ENCODE results near the gene CYSTM1.

DNA sequence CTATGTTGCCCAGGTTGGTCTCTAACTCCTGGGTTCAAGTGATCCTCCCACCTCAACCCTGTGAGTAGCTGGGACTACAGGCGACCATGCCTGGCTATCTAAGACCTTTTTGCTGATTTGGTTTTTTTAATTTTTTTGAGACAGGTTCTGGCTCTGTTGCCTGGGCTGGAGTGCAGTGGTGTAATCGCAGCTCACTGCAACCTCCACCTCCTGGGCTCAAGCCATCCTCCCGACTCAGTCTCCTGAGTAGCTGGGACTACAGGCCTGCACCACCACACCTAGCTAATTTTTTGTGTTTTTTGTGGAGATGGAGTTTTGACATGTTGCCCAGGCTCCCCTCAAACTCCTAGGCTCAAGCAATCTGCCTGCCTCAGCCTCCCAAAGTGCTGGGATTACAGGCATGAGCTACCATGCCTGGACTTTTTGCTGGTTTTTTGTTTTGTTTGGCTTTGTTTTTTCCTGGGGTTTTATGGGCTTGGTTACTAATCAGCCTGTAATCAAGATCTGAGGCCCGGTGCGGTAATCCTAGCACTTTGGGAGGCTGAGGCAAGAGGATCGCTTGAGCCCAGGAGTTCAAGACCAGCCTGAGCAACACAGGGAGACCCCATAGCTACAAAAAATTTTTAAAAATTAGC, 3.6 kb downstream of the CYSTM1 start:
- TF ChIP-seq POLR2A (IDR thresholded peaks at IDR 0.05; ENCODE audit: low read depth, low read length) = no peak
- no peak for TF ChIP-seq GATA2 (IDR thresholded peaks at IDR 0.05; ENCODE audit: insufficient read depth, insufficient read length, low read depth, low read length)
- TF ChIP-seq, protein P1, sequence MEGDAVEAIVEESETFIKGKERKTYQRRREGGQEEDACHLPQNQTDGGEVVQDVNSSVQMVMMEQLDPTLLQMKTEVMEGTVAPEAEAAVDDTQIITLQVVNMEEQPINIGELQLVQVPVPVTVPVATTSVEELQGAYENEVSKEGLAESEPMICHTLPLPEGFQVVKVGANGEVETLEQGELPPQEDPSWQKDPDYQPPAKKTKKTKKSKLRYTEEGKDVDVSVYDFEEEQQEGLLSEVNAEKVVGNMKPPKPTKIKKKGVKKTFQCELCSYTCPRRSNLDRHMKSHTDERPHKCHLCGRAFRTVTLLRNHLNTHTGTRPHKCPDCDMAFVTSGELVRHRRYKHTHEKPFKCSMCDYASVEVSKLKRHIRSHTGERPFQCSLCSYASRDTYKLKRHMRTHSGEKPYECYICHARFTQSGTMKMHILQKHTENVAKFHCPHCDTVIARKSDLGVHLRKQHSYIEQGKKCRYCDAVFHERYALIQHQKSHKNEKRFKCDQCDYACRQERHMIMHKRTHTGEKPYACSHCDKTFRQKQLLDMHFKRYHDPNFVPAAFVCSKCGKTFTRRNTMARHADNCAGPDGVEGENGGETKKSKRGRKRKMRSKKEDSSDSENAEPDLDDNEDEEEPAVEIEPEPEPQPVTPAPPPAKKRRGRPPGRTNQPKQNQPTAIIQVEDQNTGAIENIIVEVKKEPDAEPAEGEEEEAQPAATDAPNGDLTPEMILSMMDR (IDR thresholded peaks at IDR 0.05; ENCODE audit: extremely low read depth in 1 of 2, insufficient read depth in 1 of 2, low read depth in 1 of 2, low read length in 2 of 2) = no peak
- TF ChIP-seq, protein P2, sequence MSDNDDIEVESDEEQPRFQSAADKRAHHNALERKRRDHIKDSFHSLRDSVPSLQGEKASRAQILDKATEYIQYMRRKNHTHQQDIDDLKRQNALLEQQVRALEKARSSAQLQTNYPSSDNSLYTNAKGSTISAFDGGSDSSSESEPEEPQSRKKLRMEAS (IDR thresholded peaks at IDR 0.05; ENCODE audit: insufficient read depth, insufficient read length) = no peak
- TF ChIP-seq JUN (IDR thresholded peaks at IDR 0.05; ENCODE audit: borderline replicate concordance, insufficient read depth, insufficient read length, low read depth) = no peak
